IPS-15b (cell line): ENCODE measurements around the gene FGF22.

Experiments
- H3K27me3 ChIP-seq: one replicate; pipeline ENCODE4 v1.6.1; 2013; ENCODE audit warnings: low read length; ENCODE audit not compliant: control insufficient read depth, insufficient read depth
- H3K36me3 ChIP-seq: one replicate; pipeline ENCODE4 v1.6.1; 2013; ENCODE audit warnings: low read length; ENCODE audit not compliant: control insufficient read depth, insufficient read depth
- H3K4me1 ChIP-seq: one replicate; pipeline ENCODE4 v1.6.1; 2013; ENCODE audit warnings: mild to moderate bottlenecking, low read length; ENCODE audit not compliant: control insufficient read depth, insufficient read depth
- H3K4me3 ChIP-seq: one replicate; pipeline ENCODE4 v1.5.1; 2013; ENCODE audit warnings: low read depth, low read length
- H3K9ac ChIP-seq: one replicate; pipeline ENCODE4 v1.6.1; 2013; ENCODE audit warnings: low read depth, mild to moderate bottlenecking, low read length
- H3K9me3 ChIP-seq: one replicate; pipeline ENCODE4 v1.6.1; 2013; ENCODE audit warnings: mild to moderate bottlenecking, low read length; ENCODE audit not compliant: control insufficient read depth, insufficient read depth

FGF22 gene

DNA sequence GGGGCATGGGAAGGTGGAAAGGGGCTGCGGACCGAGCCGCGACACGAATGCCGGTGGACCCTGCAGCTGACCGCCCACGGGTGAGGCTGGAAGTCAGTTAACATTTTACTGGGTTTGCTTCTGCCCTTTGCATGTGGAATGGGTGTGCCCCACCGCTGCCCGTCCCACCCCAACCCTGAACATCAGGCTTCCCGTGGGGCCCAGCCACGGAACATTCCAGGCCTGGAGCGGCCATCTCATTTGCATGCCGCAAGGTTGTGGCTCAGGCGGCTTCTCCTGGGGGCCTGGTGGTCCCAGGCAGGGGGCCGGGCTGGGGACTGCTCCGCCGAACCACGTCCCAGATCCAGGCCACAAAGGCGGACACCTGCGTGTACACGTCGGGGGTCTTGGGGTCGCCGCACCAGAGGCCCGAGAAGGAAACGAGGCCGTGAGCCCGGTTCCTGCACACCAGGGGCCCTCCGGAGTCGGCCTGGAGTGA lies 45.8 kb downstream of the FGF22 start:
- Histone ChIP-seq H3K4me1 (no peaks in the 10 kb centered on the region), H3K9ac (no peak overlapping the region), H3K4me3 (no peak overlapping the region), H3K36me3 (no peaks in the 10 kb centered on the region), H3K27me3 (no peaks in the 10 kb centered on the region), H3K9me3 (no peaks in the 10 kb centered on the region)

DNA sequence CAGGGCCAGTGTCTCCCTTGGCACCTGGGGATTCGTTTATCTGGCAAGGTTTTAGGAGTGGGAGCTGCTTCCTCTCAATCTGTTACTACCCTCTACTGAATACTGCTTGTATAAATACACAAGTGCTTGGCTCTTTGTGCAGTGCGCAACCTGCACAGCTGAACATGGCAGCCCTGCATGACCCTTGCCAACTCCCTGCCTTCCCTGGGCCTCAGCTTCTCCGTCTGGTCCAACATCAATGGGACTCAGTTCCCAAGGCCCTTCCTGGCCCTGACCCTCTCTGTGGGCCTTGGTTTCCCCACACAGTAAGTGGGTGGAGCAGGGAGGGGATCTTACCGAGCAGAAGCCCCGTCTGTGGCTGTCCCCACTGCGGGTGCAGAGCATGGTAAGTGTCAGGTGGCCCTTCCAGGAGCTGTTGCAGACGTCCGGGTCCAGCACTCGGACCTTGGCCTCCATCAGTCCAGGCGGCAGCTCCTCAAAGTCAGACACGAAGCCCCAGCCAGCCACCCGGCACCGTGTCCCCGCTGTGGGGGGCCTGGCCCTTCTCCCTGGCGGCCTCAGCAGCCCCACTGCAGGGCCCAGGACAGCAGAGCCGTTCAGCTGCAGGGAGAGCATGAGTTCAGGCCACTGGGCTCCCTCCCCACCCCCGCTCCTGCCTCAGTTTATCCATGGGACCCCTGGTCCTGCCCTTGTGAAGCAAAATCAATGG lies 47.1 kb downstream of the FGF22 start:
- H3K9ac ChIP-seq, result no peak overlapping the region
- H3K27me3 ChIP-seq, result no peaks in the 10 kb centered on the region
- no peaks in the 10 kb centered on the region for H3K36me3 ChIP-seq
- H3K9me3 ChIP-seq, result no peaks in the 10 kb centered on the region
- H3K4me3 ChIP-seq, result no peak overlapping the region
- no peaks in the 10 kb centered on the region for H3K4me1 ChIP-seq

DNA sequence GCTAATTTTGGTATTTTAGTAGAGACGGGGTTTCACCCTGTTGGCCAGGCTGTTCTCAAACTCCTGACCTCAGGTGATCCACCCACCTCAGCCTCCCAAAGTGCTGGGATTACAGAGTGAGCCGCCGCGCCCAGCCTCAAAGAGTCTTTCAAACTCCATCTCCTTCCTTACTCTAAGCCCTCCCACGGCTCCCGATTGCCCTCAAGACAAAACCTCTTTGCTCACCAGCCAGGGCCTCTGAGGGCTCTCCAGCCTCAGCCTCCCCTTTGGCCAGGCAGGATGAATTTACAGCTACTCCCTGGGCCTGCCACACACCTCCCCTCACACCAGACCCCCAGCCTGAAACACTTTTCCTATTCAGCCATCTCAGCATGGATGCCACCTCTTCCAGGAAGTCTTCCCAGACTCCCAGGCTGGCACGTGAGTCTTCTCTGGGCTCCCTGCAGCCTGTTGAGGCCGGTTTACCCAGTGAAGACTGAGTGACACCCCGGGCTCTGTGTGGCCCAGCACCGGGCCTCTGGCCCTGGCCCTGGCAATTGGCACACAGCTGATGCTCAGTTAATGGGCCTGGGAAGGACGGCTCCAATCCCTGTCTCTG lies 48.0 kb downstream of the FGF22 start:
- no peaks in the 10 kb centered on the region for H3K36me3 ChIP-seq
- H3K4me1 ChIP-seq, result no peaks in the 10 kb centered on the region
- H3K4me3 ChIP-seq, result no peak overlapping the region
- no peak overlapping the region for H3K9ac ChIP-seq
- no peaks in the 10 kb centered on the region for H3K27me3 ChIP-seq
- no peaks in the 10 kb centered on the region for H3K9me3 ChIP-seq

DNA sequence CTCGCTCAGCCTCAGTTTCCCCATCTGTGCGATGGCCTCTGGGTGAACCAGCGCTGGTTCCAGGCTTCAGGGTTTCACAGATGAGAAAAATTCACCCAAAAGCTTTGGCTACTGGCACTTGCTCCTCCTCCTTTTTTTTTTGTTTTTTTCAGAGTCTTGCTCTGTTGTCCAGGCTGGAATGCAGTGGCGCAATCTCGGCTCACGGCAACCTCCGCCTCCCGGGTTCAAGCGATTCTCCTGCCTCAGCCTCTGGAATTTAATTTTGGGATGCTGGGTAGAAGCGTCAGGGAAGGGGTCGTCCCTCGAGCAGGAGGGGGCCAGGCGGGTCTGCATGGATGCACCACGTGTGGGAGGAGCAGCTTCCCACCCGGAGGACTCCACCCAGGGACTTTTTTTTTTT lies 48.5 kb downstream of the FGF22 start:
- H3K27me3 ChIP-seq, result no peaks in the 10 kb centered on the region
- H3K9ac ChIP-seq, result no peak overlapping the region
- no peak overlapping the region for H3K4me3 ChIP-seq
- H3K4me1 ChIP-seq, result no peaks in the 10 kb centered on the region
- no peaks in the 10 kb centered on the region for H3K9me3 ChIP-seq
- H3K36me3 ChIP-seq, result no peaks in the 10 kb centered on the region

DNA sequence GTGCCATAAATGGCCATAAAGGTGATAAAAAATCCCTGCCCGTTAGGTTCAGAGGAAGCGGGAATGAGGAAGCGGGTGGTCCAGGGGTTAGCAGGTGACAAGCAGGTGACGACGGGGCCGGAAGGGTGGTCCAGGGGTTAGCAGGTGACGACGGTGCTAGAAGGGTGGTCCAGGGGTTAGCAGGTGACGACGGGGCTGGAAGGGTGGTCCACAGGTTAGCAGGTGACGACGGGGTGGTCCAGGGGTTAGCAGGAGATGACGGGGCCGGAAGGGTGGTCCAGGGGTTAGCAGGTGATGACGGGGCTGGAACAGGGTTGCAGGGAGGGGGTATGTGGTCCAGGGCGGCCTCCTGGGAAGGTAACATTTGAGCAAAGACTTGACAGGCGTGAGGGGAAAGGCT lies 49.3 kb downstream of the FGF22 start:
- H3K4me1 ChIP-seq, result no peaks in the 10 kb centered on the region

DNA sequence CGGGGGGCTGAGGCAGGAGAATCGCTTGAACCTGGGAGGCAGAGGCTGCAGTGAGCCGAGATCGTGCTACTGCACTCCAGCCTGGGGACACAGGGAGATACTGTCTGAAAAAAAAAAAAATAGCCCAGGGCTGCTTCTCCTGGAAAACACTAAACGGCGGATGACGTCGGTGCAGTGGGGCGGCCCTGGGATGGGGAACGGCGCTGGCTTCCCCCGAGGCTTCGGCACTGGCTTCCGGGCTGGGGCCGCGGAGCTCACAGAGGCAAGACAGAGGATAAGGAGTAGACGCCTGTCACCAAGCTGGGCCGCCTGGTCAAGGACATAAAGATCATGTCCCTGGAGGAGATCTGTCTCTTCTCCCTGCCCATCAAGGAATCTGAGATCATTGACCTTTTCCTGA lies 50.5 kb downstream of the FGF22 start:
- Histone ChIP-seq H3K4me3 (no peak overlapping the region), H3K27me3 (no peaks in the 10 kb centered on the region), H3K36me3 (no peaks in the 10 kb centered on the region), H3K9ac (no peak overlapping the region), H3K9me3 (no peaks in the 10 kb centered on the region), H3K4me1 (no peaks in the 10 kb centered on the region)

More for the DNA sequence above, 49.3 kb downstream of the FGF22 start:
- no peak overlapping the region for H3K4me3 ChIP-seq
- H3K27me3 ChIP-seq, result no peaks in the 10 kb centered on the region
- H3K9ac ChIP-seq, result no peak overlapping the region
- H3K9me3 ChIP-seq, result no peaks in the 10 kb centered on the region
- H3K36me3 ChIP-seq, result no peaks in the 10 kb centered on the region
